DOHH2 (cell line): ENCODE results near the gene PAFAH2.
A peak's percentile ranks its signal among the peaks of the same experiment; 100 is the strongest.

Experiments
- H3F3A ChIP-seq: fragments of 200-600 bp; sonication (generic), shearing (Covaris generic); 2 replicates; pipeline ENCODE4 v1.6.0; 2016; ENCODE audit warnings: antibody characterized with exemption, mild to moderate bottlenecking; ENCODE audit not compliant: control insufficient read depth, insufficient read depth
- H3K27ac ChIP-seq: fragments of 200-600 bp; sonication (generic); 2 replicates; pipeline ENCODE4 v1.5.1; 2014; ENCODE audit warnings: low read depth, mild to moderate bottlenecking, low read length, moderate library complexity
- H3K27me3 ChIP-seq: fragments of 200-600 bp; sonication (generic); 2 replicates; pipeline ENCODE4 v1.6.1; 2014; ENCODE audit warnings: mild to moderate bottlenecking, low read length, mixed read lengths; ENCODE audit not compliant: control insufficient read depth
- H3K36me3 ChIP-seq: fragments of 200-600 bp; sonication (generic); 2 replicates; pipeline ENCODE4 v1.6.1; 2014; ENCODE audit warnings: mild to moderate bottlenecking, low read length, moderate library complexity, mixed read lengths; ENCODE audit not compliant: control insufficient read depth
- H3K4me1 ChIP-seq: fragments of 200-600 bp; sonication (generic); 2 replicates; pipeline ENCODE4 v1.6.1; 2014; ENCODE audit warnings: mild to moderate bottlenecking, low read length, mixed read lengths; ENCODE audit not compliant: control insufficient read depth
- H3K4me2 ChIP-seq: fragments of 200-600 bp; sonication (generic); 2 replicates; pipeline ENCODE4 v1.6.0; 2014; ENCODE audit warnings: mild to moderate bottlenecking, low read length, moderate library complexity
- H3K4me3 ChIP-seq: fragments of 200-600 bp; sonication (generic); 2 replicates; pipeline ENCODE4 v1.5.1; 2014; ENCODE audit warnings: mild to moderate bottlenecking, low read length, mixed read lengths
- H3K79me2 ChIP-seq: fragments of 200-600 bp; sonication (generic); 2 replicates; pipeline ENCODE4 v1.6.1; 2014; ENCODE audit warnings: mild to moderate bottlenecking, low read length, mixed read lengths; ENCODE audit not compliant: control insufficient read depth
- H3K9me2 ChIP-seq: fragments of 200-600 bp; sonication (generic); replicated peaks from 2 replicates; pipeline ENCODE4 v1.6.1; 2014; ENCODE audit warnings: mild to moderate bottlenecking, low read length, mixed read lengths; ENCODE audit not compliant: control insufficient read depth
- H3K9me3 ChIP-seq: fragments of 200-600 bp; sonication (generic); 2 replicates; pipeline ENCODE4 v1.6.1; 2014; ENCODE audit warnings: antibody characterized with exemption, low read length, mixed read lengths; ENCODE audit not compliant: control insufficient read depth, insufficient read depth
- H4K20me1 ChIP-seq: fragments of 200-600 bp; sonication (generic); 2 replicates; pipeline ENCODE4 v1.6.0; 2014; ENCODE audit warnings: low read depth, mild to moderate bottlenecking, antibody characterized with exemption, low read length, moderate library complexity; ENCODE audit not compliant: control insufficient read depth, insufficient read depth
- EZH2phosphoT487 ChIP-seq: fragments of 200-600 bp; sonication (generic); IDR thresholded peaks from 2 replicates; pipeline ENCODE4 v1.6.1; 2017; ENCODE audit warnings: borderline replicate concordance, mild to moderate bottlenecking, antibody characterized with exemption, low read length, moderate library complexity, mixed read lengths
- TF ChIP-seq, protein P1 (sequence below): fragments of 200-600 bp; sonication (generic); IDR thresholded peaks from one replicate; pipeline ENCODE4 v1.5.1; 2014; ENCODE audit warnings: antibody characterized with exemption, mild to moderate bottlenecking, low read depth, low read length; ENCODE audit not compliant: poor library complexity, severe bottlenecking

The PAFAH2 gene

DNA sequence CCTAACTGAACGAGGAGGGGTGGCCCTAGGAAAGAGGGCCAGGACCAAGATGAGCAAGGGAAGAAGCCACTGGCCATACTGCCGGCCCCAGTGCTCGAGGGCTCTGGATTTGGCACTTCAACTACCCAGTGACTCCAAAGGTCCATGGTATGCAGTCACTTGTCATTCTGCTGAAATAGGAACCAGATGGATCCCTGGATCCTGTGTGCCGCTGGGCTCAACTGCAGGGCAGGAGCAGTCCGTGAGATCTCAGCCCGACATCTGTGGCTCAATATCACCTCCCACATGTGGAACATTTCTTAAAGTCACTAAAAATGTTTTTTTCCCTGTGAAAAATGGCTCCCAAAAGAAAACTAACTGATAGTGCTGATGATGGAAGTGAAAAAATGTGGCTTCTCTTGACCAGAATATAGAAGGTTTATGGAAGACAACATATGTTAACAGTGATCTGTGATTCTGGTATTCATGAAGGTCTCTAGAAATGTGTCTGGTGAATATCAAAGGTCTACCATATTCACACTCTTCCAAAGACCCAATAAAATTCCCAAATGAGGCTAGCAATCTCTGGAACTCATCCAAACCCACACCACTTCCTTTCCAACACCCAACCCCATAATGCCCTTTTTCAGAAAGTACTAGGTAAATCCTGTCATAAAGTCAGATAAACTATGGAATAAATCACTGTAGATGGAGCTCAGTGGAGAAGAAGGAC is 24.1 kb downstream of the PAFAH2 start:
- TF ChIP-seq, protein P1, sequence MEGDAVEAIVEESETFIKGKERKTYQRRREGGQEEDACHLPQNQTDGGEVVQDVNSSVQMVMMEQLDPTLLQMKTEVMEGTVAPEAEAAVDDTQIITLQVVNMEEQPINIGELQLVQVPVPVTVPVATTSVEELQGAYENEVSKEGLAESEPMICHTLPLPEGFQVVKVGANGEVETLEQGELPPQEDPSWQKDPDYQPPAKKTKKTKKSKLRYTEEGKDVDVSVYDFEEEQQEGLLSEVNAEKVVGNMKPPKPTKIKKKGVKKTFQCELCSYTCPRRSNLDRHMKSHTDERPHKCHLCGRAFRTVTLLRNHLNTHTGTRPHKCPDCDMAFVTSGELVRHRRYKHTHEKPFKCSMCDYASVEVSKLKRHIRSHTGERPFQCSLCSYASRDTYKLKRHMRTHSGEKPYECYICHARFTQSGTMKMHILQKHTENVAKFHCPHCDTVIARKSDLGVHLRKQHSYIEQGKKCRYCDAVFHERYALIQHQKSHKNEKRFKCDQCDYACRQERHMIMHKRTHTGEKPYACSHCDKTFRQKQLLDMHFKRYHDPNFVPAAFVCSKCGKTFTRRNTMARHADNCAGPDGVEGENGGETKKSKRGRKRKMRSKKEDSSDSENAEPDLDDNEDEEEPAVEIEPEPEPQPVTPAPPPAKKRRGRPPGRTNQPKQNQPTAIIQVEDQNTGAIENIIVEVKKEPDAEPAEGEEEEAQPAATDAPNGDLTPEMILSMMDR, result no peak
- TF ChIP-seq EZH2phosphoT487, result no peak
- Histone ChIP-seq H3K27me3 (no peaks in the 10 kb centered on the region), H3K4me1 (peaks cover 32% of the 10 kb centered on the region), H3K9me3 (no peaks in the 10 kb centered on the region), H3F3A (peaks cover 11% of the 10 kb centered on the region; the same call in 1 of the 2 replicates), H3K9me2 (no peaks in the 10 kb centered on the region), H3K36me3 (peaks cover 16% of the 10 kb centered on the region), H3K79me2 (no peaks in the 10 kb centered on the region), H4K20me1 (no peaks in the 10 kb centered on the region), H3K4me2 (no peak overlapping the region), H3K4me3 (no peak overlapping the region), H3K27ac (no peak overlapping the region)

DNA sequence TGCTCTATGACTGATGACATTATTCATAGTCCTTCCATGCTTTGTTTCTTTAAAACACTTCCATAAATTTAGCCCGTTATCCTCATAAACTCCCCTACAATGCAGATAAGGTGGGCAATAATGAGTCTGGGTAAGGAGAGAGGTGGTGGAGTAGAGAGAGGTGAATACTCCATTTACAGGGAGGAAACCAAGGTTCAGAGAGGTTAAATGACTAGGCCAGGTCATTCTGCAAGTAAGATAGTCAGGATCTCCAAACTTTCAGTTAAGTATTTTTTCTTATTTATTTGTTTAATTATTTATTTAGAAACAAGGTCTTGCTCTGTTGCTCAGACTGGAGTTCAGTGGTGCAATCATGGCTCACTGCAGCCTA is 26.1 kb downstream of the PAFAH2 start:
- Histone ChIP-seq H4K20me1 (no peaks in the 10 kb centered on the region), H3K4me1 (peaks cover 35% of the 10 kb centered on the region), H3K79me2 (no peaks in the 10 kb centered on the region), H3F3A (peaks cover 11% of the 10 kb centered on the region; the same call in 1 of the 2 replicates), H3K9me3 (no peaks in the 10 kb centered on the region), H3K36me3 (peaks cover 16% of the 10 kb centered on the region), H3K27me3 (no peaks in the 10 kb centered on the region), H3K4me2 (peak overlapping the region; percentile 69), H3K9me2 (no peaks in the 10 kb centered on the region), H3K4me3 (peak overlapping the region; percentile 41), H3K27ac (peak overlapping the region; percentile 89)
- no peak for TF ChIP-seq EZH2phosphoT487
- TF ChIP-seq, protein P1, result no peak

DNA sequence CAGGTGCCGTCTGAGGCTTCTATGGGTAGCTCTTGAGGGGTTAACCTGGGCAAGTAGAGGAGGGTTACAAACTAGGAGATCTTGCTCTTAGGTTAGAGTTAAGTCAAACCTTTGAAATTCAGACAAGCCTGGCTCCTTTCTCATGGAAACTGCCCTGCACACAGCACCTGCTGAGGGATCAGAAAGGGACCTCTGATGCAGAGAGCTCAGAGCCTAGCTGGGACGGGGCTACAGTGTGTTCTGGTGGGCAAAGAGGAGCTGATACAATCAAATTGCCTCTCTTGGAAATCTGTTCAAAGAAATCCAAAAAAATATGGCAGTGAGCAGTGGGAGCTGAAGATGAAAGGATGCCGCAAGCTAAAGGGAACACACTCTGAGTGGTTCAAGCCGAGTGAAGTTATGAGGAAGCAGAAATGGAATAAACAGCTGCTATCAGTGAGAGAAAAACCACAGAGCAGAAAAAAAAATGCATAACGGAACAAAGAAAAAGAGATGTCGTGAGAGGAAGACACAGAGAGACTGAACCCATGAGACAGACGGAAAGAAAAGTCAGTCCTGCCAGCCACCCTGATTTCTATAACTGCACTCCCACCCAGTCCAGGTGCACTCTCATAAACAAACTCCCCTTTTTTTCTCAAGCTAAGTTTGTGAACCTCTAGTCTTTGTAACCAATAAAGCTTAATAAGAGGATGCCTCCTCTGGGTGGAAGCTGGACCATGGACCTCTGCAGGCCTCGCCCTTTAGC is 26.6 kb downstream of the PAFAH2 start:
- Histone ChIP-seq H3K36me3 (peaks cover 19% of the 10 kb centered on the region), H3K4me3 (peak overlapping the region; percentile 41), H3K79me2 (no peaks in the 10 kb centered on the region), H3K4me2 (peak overlapping the region; percentile 69), H3K9me2 (no peaks in the 10 kb centered on the region), H3K9me3 (no peaks in the 10 kb centered on the region), H3K4me1 (peaks cover 38% of the 10 kb centered on the region), H4K20me1 (no peaks in the 10 kb centered on the region), H3K27me3 (no peaks in the 10 kb centered on the region), H3F3A (peaks cover 11% of the 10 kb centered on the region; the same call in 1 of the 2 replicates), H3K27ac (peak overlapping the region; percentile 89)
- TF ChIP-seq EZH2phosphoT487, result no peak
- TF ChIP-seq, protein P1, result no peak
